T-helper 2 cell (primary cell): ENCODE data around the gene APBA2.

Source experiments
- DNase-seq, 5 experiments: peaks; one replicate each; pipeline versions ENCODE4 v3.0.0 to v3.0.0-alpha.2; 2012 to 2022

Gene APBA2

DNA sequence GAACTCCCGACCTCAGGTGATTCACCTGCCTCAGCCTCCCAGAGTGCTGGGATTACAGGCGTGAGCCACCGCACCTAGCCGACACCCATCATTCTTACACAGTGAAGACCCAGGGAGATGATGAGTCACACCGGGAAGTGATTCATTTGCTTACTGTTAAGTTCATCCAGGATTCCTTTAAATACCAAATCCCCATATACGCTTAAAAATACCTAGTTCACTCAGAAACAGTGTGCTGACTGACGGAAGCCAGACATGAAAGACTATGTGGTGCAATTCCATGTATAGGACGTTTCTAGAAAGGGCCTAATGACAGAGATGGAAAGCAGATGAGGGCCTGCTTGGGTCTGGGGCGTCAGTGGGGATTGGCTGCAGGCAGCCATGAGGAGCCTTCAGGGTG lies 75.2 kb downstream of the APBA2 start:
- DNase-seq, result no peak

DNA sequence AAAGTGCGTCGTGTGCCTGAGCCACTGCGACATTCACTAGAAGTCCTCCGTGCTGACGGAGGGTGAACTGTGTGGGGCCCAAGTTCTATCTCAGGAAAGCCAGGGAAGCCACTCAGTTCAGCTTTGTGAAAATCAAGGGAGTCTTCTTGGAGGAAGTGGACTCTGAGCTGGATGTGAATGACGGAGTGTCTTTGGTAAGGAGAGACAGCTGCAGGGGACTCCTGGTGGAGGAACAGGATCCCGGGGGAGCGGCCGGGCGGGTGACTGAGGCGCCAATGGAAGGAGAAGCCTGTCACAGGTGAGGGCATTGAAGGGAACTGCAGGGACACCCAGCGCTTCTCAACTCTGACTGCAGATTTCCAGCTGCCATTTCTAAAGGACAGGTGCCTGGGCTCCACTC lies 75.6 kb downstream of the APBA2 start:
- no peak for DNase-seq

DNA sequence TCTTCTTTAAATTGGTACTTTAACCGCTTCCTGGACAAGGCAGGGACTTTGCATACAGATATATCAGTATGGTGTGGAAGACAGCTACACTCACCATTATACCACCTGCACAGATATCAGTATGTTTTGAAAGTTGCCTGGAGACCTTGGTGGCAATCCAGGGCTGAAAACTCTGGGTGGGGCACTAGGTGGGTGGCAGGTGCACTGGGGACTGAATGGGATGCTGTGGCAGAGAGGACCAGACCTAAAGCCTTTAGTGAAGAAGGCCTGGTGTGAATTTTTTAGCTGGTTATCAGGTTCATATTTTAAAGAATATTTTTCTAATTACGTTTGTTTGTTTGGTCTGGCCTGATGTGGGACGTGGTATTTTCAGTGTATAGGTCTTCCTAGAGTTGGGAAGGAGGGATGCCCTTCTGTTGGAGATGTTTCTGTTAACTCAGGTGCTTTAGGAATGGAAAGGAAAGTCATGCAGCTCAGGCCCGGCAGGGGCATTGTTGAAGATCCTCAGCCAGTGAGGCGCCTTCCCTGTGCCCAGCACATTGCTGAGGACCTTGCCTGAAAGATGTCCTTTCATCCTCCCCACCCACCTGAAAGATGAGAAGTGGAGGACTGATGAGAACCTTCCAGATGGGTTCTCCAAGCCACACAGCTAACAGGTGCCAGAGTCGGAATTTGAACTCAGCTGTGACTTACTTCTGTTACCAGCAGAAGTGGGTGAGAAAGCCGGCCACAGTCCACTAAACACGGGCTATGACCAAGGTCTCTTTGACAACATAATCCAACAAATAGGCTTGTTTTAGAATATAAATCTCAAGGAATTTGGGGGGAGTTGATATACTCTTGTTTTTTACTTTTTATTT lies 77.3 kb downstream of the APBA2 start:
- no peak for DNase-seq

DNA sequence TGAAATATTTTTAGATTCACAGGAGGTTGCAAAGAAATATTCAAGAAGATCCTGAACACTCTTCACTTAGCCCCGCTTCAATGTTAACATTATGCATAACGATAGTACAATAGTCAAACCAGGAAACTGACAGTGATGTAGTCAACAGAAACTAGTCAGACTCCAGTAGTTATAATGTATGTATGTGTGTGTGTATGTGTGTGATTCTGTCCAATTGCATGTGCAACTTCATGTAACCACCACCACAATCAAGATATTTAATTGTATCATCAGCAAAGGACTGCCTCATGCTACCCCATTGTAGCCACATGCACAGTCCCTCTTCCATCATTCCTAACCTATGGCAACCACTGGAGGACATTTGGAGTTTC lies 77.9 kb downstream of the APBA2 start:
- DNase-seq, result peak in 1 of 5 experiments; percentile 81

DNA sequence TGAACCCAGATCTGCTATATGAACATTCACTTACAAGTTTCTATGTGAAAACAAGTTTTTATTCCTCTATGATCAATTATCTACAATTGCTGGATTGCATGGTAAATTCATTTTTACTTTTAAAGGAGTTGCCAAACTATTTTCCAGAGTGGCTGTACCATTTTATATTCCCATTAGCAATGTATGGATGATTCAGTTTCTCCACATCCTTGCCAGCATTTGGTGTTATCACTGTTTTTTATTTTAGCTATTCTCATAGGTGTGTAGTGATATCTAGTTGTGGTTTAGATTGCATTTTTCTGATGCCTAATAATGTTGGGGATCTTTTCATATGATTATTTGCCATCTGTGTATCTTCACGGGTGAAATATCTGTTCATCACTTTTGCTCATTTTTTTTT lies 78.3 kb downstream of the APBA2 start:
- no peak for DNase-seq

DNA sequence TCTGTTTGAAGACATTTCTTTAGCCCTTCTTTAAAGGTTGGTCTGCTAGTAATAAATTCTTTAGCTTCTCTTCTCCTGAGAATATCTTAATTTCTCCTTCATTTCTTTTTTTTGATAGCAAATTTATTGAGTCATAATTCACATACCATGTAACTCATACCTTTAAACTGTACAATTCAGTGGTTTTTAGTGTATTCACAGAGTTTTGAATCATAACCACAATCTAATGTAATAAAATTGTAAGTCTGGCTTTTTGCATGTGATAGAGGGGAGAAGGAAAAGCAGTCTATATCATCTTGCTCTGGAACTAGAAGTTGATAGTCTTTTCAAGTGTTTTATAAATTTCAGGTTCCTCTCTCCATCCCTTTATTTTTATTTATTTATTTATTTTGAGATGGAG lies 81.3 kb downstream of the APBA2 start:
- no peak for DNase-seq

DNA sequence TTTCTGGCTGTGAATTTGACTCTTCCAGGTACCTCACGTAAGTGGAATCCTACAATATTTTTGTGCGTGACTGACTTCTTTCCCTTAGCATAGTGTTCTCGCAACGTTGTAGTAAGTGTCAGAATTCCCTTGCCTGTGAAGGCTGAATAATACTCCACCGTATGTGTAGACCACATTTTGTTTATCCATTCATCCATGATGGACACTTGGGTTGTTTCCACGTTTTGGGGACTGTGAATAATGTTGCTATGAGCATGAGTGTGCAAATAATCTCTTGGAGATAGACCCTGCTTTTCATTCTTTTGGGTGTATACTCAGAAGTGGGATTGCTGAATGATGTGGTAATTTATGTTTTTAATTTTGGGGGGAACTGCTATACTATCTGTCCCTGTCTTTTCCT lies 82.2 kb downstream of the APBA2 start:
- DNase-seq, result no peak

DNA sequence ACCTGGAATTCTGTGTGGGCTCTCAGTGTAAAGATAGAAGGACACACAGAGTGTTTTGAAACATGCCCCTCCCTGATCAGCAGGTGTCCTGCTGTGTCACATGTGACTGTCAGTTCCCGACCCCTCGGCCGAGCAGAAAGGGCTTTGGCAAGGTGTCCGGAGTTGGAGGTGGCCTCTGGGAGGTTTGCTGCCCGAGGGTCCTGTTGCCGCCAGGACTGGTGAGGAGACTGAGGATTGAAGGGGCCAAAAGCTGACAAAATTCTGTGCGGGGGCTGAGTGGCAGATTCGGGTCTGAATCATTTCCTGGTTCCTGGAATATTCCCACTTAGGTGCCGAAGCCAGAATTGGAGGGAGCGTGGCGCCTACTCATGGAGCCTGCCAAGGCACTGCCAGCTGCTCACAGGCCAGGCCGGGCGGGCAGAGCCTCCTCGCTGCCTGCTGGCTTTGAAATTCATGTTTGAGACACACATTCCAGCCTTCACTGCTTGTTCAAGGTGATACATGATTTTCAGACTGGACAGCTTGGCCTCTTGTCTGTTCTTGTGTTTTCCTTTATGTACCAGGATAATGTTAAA lies 83.8 kb downstream of the APBA2 start:
- DNase-seq, result no peak

DNA sequence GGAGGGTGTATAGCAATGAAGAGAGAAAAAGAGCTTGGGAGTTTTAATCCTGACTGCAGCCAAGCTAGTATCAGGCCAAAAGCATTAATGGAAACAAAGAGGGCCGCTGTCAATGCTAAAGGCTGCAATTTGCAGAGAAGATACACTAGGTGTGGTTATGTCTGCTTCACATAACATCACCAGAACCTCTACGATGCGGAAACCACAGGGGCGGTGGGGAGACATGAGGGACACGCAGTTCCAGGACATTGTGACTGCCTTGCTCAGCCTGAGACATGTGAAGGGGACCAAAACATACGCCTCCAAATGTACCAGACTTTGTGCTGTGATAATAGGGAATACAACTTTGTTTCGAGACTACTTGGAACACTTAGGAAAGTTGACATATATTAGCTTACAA lies 88.4 kb downstream of the APBA2 start:
- DNase-seq, result peak in 1 of 5 experiments; percentile 30

DNA sequence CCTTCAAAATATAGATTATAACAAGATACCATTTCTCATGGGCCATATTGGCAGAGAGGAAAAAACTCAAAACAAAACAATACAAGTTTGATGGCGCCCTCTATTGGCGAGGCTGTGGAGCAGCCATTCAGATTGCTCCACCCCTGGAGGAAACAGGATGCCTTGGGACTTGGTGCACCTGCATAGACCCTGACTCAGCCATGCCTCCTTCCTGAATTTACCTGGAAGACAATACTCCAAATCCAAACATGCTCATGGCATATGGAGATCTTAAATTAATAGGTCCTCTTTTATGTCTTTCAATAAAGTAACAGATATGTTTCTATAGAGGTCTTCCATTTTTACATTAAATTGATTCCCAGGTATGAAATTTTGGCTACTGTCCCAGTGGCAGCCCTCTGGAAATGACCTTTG lies 90.0 kb downstream of the APBA2 start:
- peak in 4 of 5 experiments; percentile 31 to 64 (median 34) for DNase-seq

DNA sequence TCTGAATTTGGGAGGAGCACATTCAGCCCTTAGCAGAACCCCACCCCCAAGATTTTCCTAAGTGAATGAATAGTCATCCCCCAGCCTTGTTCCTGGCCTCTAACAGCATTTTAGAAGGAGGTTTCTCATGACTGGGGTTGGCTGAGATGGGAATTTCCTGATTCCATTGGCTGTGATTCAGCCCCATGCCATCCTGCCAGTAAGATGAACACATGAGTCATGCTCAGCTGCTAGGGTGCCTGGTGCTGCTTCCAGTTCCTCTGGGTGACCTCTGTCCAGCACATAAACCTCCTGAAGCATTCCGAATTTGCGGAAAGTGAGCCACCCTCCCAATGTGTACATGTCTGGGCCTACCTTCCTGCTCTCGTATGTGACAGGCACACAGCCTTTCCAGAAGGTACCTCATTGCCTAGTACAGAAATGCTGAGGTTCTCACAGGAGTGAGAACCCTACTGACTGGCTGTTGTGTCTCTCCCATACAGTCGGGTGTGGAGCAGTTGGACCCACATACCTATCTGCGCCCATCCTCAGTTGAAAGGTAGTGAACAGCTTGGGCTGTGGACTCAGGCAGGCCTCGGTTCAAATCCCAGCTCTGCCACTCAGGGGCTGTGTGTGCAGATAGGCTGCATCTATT lies 91.7 kb downstream of the APBA2 start:
- no peak for DNase-seq

DNA sequence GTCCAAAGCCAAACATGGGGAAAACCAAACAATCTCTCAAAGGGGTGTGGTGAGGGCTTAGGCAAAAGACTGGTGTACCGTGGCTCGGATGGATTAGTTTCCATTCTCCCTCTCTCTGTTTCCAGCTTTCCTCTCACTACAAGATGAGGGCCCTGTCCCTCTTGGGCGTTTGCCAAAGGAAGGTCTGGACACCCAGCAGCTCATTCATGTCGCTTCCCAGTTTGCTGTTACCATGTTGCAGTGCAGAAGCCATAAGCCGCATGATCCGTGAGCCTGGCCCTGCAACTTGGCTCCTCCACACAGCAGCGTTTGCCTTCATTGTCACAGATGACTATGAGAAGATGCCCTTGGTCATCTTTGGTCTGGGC lies 92.2 kb downstream of the APBA2 start:
- no peak for DNase-seq

DNA sequence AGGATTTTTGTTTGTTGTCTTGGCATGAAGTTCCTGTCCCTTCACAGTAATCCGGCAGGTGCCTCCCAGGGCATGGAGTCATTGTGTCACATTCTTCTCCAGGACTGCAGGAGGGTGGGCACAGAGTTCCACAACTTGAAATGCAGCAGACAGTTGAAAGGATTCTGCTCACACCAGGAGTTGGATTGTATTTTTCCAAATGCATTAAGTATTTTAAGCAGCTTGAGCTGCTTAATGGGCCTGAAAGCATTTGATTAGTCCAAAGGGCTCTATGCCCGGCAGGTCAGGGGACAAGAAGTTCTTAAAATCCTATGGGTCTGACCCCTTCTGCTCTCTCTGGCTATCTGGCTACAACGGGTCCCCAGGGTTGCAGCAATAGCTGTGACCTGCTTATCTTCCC lies 92.9 kb downstream of the APBA2 start:
- no peak for DNase-seq

DNA sequence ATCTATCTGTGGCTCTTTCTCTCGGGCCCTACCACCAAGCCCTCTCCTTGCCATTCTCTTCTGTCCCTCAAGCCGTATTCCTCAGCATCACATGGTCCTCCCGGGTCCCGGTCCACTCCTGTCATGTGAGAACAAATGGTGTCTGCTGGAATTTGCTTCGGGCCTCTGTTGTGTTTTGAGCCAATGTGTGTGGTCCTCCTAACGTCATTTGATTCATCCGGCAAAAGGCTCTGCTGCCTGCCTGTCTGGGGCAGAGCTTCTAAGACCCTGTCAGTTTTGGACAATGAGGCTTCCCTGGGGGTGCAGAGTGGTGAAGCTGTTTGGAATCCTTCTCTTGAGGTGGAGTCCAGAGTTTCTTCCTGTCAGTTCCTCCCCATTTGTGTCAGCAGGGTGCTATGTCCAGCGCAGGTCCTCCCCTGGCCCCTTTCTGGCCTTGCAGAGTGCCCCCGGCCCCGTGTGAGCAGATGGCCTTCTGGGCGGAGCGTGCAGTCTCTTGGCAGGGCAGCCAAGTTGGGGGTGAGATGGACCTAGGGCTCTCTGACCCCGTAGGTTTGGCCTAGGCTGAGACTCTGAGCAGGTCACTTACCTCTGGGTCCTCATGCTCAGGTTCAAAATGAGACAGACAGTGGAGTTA lies 93.6 kb downstream of the APBA2 start:
- DNase-seq, result no peak

DNA sequence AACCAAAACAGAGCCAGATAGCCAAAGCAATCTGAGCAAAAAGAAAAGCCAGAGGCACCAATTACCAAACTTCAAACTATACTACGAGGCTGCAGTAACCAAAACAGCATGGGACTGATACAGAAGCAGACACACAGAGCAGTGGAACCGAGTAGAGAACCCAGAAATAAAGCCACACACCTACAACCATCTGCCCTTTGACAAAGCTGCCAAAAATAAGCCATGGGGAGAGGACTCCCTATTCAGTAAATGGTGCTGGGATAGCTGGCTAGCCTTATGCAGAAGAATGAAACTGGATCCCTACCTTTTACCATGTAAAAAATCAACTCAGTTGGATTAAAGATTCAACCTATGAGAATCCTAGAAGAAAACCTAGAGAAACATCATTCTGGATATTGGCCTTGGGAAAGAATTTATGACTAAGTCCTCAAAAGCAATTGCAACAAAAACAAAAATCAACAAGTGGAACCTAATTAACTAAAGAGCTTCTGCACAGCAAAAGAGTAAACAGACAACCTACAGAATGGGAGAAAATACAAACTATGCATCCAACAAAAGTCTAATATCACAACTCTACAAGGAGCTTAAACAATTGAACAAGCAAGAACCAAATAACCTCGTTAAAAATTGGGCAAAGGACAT lies 95.1 kb downstream of the APBA2 start:
- DNase-seq, result no peak

DNA sequence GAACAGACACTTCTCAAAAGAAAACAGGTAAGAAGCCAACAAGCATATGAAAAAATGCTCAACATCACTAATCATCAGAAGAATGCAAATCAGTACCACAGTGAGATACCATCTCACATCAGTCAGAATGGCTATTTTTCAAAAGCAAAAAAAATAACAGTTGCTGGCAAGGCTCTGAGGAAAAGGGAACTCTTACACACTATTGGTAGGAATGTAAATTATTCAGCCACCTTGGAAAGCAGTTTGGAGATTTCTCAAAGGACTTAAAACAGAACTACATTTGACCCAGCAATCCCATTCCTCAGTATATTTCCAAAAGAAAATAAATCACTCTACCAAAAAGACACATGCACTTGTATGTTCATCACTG lies 95.6 kb downstream of the APBA2 start:
- DNase-seq, result no peak

DNA sequence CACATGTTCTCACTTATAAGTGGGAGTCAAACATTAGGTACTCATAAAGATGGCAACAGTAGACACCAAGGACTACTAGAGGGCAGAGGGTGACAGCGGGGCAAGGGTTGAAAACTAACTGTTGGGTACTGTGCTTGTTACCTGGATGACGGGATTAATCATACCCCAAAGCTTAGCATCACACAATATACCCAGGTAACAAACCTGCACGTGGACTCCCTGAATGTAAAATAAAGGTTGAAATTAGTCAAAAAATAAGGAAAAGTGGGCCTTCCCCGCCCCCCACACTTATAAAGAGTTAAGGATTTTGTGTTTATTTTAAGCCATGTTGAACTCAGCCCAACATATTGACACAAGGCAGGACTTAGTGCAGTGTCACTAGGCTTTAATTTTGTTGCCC lies 96.1 kb downstream of the APBA2 start:
- DNase-seq, result no peak

DNA sequence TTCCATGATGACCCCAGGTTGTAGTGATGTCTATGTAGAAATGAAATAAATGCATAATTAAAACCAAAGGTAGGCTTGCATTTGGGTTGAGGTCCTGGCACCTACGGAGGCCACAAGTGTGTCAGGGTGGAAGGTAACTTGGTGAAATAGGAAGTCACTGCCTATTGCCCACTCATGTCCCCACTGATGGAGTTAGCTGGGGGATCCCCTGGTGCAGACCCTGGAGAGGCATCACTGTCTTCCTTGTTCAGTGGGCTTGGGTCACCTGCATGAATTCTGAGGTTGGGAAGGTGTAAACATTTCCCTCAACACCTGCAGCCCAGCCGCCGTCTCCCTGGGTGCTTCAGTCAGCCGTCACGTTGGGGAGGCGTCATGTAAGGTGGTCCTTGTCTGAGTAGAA lies 97.1 kb downstream of the APBA2 start:
- no peak for DNase-seq

DNA sequence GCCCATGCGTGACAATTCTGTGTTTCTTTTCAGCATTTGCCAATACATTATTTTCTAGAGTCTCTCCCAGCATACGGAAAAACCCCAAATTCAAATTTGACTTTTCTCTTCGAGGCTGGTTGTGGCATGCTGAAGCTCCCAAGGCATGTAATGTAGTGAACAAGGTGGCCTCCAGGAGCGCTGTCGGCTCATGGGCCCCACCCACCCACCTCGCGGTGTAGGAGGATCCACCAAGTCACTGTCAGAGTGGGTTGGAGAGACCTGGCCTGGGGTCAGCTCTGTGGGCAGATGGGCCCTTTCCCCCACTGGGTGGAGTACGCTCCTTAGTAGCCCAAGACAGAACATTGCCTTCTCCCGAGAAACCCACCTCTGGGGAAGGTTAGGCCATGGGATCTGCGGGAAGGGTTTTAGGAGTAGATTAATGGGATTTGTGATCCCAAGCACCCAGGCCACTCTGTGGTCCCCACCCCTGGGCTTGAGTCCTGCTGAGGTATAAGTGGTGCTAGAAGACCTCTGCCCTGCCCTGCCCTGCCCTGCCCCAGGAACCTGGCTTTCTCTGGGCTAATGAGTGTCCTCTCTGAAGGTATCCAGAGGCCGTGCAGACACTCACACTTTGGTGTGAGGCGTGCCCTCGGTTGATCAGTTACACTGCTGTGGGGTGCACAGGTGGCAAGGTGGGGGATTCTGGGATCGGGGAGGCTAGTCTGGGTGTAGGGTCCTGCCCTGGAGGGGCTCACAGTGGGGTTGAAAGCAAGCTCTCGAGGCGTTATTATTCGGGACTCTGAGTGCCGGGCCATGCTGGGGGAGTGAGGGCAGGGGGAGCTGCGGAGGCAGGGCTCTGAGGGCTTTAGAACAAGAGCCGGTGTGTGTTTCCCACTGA lies 97.9 kb downstream of the APBA2 start:
- no peak for DNase-seq

DNA sequence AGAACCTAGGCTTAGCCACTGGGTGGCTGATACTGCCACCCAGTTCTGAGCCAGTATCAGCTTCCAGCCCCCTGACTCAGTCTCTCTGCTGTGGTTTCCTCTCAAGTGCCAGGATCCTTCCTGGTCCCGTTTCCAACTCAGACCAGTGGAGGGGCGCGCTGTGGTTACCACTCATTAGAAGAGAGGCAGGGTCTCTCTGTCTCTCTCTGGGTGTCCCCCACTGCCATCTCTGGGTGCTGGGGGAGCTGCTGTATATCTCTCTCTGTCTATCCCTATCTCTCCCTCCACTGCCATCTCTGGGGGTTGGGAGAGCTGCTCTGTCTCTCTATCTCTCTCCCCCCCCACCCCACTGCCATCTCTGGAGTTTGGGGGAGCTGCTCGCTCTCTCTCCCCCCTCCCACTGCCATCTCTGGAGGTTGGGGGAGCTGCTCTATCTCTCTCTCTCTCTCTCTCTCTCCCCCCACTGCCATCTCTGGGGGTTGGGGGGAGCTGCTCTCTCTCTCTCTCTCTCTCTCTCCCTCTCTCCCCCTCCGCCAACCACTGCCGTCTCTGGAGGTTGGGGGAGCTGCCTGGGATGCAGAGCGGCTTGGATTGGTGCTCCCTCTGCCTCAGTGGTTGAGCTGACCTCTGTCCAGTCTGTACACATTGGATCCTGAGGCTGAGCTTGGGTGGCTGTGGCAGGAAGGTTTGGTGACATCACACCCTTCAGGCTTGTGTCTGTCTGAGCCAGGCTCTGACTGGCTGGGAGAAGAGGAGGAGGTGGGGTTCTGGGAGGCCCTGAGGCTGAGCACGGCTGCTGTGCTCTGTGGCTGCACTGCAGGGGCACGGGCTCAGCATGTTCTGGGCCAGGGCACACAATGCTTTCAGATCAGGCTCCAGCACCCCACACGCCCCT lies 98.9 kb downstream of the APBA2 start:
- DNase-seq, result peak in 1 of 5 experiments; percentile 16

DNA sequence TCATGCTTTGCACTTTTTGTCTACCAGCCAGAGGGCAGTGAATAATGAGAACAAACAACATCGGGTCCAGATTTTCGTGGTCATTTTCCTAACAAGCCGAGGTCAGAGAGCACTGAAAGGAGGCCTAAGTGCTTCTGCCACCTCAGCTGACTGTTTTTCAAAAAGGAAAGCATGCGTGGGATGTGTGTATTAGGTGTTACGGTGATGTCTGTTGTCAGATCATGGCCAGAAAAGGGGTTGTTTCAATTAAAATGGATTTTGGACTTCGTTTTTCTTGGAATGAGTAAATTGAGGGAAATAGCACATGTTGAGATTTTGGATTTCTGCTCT lies 99.5 kb downstream of the APBA2 start:
- DNase-seq, result no peak
